Stimulated activated CD4-positive, alpha-beta T cell treated with anti-CD3 and anti-CD28 coated beads, Interleukin-1b, Interleukin-23, amount 100 ng/mL, for 1 hour (primary cell): ENCODE results near the gene ROCK2.
"Not testable (repeated sequence)": the region's sequence is repeated elsewhere in the genome, so short reads cannot be mapped to it uniquely, and the experiment has no call there.

Source experiments
- DNase-seq, 2 donors: peaks; one replicate each; pipeline ENCODE4 v3.0.0-alpha.2; 2020; ENCODE audit warnings: low read depth in 2 of 2

ROCK2 gene

DNA sequence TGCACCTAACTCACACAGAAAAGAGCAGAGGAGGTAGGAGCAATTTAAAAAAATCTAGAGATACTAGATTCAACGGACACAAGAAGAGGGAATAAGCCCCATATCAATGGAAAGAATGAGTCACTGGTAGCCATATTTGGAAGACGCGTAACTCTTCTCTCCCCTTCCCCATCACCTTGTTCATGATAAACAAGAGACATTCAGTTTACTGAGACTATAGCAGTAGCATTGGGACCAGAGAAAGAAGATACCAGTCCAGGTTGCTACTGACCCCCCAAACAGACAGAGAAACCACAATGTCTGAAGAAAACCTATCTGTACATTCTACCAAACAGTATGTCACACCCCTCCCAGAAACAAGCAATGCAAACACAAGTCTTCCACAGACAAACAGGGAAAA, 108.1 kb downstream of the ROCK2 start:
- no peak for DNase-seq

- DNase-seq = no peak
These were observed 108.9 kb downstream of the ROCK2 start for GRCh38 chr2:11235583-11235982.

- DNase-seq = no peak
These were observed 110.1 kb downstream of the ROCK2 start for GRCh38 chr2:11234309-11234708.

DNA sequence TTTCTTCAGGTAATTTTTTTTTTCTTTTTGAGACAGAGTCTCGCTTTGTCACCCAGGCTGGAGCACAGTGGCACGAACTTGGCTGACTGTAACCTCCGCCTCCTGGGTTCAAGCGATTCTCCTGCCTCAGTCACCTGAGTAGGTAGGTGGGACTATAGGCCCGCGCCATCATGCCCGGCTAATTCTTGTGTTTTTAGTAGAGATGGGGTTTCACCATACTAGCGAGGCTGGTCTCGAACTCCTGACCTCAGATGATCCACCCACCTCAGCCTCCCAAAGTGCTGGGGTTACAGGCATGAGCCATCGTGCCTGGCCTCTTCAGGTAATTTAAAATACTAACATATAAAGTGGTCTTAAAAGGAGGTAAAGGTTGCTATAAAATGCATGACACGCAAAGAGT, 113.2 kb downstream of the ROCK2 start:
- DNase-seq = not testable (repeated sequence)

GRCh38 chr2:11228692-11229091, 115.7 kb downstream of the ROCK2 start:
- no peak for DNase-seq

GRCh38 chr2:11227595-11227994, 116.8 kb downstream of the ROCK2 start:
- no peak for DNase-seq

GRCh38 chr2:11224887-11225286, 119.5 kb downstream of the ROCK2 start:
- DNase-seq = no peak

DNA sequence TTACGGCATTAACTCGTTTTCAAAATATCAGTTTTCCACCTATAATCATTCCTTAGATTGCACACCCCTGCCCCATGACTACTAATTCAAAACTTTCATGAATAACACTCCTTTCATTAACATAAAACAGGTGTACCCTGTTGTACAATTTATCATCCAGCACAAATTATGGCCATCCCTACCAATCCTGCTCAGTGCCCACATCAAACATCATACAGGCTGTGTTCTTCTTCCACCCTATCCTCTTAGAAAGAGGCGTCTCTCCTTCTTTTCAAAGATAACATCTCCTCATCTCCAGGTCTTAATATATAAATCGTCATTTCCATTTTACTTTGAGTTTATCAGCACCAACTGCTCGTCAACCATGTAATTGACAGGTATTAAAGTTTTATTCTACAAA, 121.6 kb downstream of the ROCK2 start:
- DNase-seq = no peak

DNA sequence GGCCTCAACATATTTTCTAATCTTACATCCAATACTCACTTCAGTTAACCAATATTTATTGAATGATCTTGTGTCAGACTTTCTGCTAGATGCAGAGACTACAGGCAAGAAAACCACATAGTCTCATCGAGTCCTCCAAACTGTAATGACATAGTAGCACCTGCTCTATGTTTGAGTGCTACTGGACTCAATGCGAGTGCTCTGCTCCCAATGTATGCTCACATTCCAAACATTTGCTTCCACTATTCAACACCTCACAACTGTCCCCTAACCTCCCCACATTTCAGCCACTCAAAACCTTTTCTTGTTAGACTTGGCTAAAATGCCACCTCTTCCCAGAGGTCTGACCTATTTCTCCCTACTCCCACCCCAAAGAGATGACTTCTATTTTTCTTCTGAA, 124.0 kb downstream of the ROCK2 start:
- DNase-seq = no peak

DNA sequence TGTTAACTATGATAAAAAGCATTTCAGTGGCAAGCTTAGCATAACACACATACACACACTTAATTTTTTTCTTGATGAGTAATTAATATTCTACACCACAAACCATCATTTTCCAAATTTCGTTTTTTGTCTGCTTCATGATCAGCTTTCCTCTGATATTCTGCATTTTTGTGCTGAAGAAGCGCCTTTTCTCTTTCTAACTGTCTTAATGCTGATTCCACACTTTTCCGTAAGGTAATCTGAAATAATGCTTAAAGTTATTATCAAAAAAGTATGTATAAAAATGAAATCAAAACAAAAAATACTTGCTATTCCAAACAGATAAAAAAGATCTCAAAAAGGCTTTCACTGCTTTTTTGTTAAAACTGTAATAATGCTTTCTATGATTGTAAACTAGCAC, 129.0 kb downstream of the ROCK2 start:
- no peak for DNase-seq

DNA sequence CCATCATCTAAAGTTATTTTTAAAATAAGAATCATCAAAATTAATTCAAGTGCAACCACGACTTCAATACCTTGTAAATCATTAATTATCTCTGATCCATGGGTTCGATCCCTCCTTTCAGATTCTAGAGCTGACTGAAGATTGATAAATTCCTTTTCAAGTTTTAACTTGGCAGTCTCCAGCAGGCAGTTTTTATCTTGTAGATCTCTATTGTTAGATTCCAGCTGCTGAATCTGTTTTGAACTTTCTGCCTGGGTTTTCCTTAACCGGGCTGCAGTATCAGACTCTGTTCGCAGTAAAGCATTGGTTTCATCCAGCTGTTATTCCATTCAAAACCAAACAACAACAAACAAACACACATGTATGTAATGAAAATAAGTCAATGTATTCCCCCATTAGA, 129.7 kb downstream of the ROCK2 start:
- DNase-seq = no peak

DNA sequence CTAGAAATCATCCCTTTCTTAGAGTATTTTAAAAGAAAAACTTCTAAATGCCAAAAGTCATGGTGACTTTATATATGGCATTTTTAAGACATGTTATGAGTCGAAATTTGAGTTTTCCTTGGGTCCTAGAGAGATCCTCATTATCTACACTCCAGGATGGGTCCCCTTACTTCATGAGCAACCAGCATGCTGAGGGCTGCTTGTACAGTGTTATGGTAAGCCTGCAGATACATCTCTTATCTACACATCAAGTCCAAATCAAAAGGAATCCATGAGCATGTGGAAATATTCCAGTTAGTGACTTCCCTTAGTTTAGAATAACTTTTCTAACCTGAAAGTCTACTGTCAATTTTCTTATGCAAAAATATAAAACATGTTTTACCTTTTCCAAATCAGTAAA, 130.5 kb downstream of the ROCK2 start:
- DNase-seq = no peak

- DNase-seq = no peak
These were observed 131.3 kb downstream of the ROCK2 start for GRCh38 chr2:11213090-11213638.

DNA sequence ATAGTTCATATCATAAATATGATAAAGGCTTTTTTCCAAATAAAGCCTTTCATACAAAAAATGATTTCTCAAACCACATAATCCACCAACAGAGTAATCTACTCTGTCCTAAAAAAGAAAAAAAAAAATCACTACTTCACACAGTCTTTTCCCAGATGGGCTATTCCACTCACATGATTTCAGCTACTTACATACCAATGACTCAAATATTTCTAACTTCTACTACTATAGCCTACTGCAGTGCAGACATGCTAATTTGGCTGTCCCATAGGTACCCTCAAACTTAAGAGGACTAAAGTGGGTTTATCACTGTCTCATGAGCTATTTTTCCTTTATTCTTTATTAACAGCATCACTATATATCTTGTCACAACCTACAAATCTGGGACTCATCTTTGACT, 131.8 kb downstream of the ROCK2 start:
- DNase-seq = no peak

- no peak for DNase-seq
These were observed 136.4 kb downstream of the ROCK2 start for GRCh38 chr2:11208083-11208482.

DNA sequence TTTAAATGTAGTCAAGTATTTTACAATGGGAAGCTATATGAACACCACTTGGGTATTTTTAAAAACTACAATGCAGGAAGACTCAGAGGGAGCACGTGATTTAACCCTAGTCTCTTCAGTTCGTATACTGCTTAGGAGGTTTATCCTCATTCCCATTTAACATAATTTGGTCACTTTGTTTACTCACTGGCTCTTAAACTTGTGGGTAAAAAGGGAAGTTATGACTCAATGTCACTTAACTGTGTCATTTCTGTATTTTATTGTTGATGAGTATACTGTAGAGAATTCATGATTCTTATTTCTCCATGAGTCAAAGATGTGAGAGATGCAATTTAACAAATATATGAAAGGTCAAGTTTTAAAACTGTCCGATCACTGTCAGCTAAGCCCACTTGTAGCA, 141.0 kb downstream of the ROCK2 start:
- DNase-seq = no peak

- no peak for DNase-seq
These were observed 142.5 kb downstream of the ROCK2 start for GRCh38 chr2:11201969-11202368.

GRCh38 chr2:11200651-11201050, 143.8 kb downstream of the ROCK2 start:
- DNase-seq = no peak

GRCh38 chr2:11196246-11196645, 148.2 kb downstream of the ROCK2 start:
- no peak for DNase-seq

- DNase-seq = no peak
These were observed 156.7 kb downstream of the ROCK2 start for GRCh38 chr2:11187731-11188130.

DNA sequence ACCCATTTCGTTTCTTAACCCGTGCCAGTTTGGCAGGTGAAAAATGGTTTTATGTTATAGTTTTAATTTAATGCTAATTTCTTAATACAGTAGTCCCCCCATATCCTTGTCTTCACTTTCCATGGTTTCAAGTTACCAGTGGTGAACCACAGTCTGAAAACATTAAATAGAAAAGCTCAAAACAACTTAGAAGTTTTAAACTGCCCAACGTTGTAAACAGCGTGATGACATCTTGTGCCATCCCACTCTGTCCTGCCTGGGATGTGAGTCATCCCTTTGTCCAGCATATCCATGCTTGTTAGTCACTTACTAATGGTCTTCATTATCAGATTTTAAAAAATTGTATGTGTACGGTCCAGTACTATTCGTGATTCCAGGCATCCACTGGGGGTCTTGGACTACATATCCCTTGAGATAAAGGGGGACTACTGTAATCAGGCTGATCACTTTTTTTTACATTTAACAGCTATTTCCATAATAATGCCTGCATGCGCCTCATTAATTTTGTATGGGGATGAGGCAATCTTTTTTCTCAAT, 157.3 kb downstream of the ROCK2 start:
- no peak for DNase-seq

DNA sequence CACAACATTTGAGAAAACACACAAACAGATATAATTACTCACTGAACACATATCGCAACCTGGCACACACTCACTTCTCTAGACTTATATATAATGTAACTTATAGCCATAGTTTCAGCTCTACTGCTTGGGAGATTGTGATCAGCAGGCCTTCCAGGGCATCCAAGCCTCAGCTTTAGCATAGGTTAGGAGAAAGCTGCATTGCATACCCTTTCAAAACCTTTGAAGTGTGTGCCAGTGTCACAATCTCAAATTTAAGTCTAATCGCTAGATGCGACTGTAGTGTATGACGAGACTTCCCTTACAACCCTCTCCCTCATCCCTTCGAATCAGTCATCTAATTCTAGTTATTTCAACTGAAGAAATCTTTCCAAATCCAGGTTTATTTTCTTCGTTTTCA, 158.3 kb downstream of the ROCK2 start:
- DNase-seq = no peak

DNA sequence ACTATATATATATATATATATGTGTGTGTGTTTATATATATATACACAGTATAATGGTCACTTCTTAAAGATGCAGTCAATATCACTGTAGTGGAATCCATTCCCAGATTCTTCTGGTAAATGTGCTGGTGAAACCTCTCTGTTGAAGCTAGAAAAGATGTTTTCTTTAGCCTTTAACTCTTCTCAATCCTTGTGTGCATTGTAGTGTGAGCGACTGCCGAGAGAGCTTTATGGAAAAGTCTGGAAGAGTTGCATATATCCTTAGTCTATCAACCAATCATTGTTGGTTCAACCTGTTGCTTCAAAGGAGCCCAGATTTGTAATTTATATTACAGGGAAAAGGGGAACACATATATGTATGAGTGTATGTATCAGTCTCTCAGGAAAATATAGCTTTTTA, 161.5 kb downstream of the ROCK2 start:
- DNase-seq = no peak

- DNase-seq = no peak
These were observed 163.8 kb downstream of the ROCK2 start for GRCh38 chr2:11180653-11181052.
